ENCODE results near the gene ORM1.

Gene ORM1

DNA sequence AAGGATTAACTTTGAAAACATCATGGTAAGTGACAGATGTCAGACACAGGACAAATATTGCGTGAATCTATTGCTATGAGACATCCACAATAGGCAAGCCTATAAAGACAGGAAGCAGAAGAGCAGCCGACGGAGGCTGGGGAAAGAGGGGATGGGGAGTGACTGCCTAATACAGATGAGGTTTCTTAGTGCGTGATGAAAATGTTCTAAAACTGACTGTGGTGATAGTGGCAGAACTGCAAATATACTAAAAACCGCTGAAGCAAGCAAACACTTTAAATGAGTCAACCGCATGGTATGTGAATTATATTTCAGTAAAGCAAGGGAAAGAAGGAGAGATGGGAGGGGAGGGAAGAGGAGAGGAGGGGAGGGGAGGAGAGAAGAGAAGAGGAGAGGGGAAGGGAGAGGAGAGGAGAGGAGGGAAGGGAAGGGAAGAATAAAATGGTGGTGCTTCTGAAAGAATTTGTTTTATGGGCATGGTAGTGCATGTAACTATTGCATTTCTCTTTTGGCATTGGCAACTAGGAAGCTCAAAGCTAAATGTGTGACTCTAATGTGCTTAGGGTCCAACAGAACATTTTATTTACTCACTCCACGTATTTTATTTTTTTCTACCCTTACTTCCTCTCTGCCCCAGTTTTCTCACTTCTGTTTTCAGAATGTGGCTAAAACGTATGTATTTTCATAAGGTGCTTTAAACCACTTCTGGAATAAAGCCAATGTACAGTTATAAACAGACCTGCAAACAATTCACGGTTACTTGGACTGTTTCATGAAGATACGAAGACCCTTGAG is 43.6 kb downstream of the ORM1 start:
- no peak for DNase-seq (ENCODE audit: low read depth in 2 of 2)

DNA sequence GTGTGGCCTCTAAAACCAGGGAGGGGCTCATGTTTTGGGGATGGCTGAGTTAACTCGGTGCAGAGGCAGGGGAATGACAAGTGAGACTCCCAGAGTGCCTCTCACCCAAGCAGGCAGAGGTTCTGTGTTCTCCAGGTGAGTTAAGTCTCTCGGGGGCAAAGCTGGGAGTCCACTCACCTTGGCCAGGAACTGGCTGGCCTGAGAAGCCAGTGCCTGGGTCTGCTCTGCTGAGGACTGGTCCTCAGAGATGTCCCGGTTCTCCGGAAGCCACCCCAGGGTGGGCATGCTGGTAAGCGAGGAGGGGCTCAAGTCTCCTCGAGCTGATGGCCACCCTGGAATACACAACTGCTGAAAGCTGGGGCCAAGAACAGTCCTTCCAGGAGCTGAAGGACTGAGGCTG is 44.5 kb downstream of the ORM1 start:
- no peak for DNase-seq (ENCODE audit: low read depth in 2 of 2)

DNA sequence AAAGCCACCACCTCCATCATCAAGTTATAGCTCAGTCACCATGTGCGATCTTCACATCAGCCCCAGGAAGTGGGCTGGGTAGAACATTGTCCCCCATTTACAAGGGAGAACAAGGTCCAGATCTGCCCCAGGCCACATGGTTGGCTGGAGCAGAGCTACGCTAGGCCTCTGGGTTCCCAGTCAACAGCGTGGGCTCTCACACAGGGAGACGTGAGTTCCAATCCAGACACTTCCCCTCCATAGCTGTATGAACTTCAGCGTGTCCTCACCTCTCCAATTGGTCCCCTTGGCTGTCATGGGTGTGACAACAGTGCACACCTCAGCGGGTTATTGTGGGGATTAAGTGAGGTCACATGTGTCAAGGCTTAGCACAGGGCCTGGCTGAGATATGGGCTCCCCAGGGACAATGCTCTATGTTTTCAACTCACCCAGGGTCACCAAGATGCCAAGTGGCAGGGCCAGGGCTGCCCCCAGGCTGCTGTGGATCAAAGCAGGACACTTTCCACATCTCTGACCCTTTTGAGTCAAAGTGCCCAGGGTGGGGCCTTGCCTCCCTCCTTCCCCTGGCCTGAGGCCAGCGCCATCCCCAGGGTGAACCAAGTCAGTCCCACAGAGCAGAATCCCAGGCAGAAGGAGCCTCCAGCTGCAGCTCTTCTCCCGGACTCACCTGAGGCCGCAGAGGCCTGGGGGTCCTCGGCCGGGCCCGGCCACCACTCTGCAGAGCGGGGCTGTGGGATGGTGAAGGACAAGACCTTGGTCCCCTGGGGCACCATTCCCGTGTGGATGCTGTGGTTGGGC is 45.1 kb downstream of the ORM1 start:
- no peak for DNase-seq (ENCODE audit: low read depth in 2 of 2)

DNA sequence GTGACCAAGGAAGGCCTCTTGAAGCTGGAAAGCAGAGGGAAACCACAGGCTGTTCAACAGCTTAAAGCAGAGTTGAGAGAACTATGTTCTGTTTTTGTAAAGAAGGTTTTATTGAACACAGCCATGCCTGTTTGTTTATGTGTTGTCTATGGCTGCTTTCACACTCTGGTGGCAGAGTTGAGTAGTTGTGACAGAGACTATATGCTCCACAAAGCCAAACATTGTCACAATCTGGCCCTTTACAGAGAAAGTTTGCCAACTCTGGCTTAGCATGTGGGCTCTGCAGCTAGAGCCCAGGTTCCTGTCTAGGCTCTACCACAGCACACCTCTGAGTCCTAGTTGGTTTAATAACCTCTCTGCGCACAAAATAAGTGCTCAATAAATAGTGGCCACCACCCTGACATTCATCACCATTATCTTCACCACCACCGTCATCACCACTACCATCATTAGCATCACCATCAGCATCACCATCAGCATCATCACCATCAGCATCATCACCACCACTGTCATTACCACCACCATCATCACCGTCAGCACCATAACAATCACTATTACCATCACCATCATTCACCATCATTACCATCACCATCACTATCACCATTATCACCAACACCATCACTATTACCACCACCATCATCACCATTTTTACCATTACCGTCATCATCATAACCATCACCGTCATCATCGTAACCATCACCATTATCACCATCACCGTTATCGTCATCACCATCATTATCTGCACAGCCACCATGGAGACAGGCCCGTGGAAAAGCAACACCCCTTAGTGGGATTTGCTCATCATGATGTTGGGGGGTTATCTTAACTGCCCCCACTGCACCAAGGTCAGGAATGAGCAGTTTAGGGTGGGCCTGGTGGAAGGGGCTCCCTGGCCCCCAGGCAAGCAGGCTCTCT is 46.6 kb downstream of the ORM1 start:
- DNase-seq (ENCODE audit: low read depth in 2 of 2), result no peak

DNA sequence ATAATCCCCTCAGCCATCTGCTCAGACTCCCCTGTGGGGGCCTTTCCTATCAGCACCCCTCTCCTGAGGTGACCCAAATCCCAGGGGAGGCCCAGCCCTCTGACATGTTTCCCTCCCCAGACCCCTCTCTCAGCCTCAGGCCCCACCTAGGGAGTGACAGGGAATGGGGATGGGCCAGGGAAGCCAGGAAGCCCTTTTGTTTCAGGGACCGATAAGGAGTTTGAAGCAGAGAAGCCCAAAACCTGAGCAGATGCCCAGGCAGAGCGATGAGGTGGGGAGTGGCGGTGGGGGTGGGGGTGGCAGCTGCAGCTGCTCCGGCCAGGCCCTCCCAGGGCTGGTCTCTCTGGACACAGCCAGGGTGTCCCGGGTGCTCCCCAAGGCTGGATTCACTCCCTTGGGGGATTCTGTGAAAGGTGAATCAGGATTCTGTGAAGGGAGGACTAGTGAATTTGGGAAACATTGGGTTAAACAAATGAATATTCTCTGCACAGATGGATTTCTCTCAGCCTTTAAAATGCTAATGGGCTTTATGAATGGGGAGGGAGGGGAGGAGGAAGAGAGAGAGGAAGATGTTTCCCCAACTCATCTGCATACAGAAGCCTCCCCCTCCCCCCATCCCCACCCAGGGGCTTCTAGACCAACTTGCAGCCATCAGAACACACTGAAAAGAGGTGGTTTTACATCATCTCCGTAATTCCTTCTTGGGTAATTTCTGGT is 47.5 kb downstream of the ORM1 start:
- DNase-seq (ENCODE audit: low read depth in 2 of 2), result no peak

DNA sequence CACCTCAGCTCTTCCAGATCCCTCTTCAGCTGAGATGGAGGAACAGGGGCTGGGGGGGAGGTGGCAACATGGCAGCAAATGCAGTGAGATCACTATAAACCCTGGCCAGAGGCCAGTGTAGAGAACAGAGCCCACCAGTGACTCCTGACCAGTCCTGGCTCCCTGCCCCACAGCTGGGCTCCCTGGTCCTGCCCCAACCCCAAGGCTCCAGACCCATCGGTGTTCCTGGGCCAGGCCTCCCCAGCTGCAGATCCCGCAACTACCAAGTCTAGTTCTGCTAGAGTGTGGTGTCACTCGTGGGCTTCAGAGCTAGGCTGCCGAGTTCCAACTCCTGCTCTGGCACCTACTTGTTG is 48.0 kb downstream of the ORM1 start:
- no peak for DNase-seq (ENCODE audit: low read depth in 2 of 2)

DNA sequence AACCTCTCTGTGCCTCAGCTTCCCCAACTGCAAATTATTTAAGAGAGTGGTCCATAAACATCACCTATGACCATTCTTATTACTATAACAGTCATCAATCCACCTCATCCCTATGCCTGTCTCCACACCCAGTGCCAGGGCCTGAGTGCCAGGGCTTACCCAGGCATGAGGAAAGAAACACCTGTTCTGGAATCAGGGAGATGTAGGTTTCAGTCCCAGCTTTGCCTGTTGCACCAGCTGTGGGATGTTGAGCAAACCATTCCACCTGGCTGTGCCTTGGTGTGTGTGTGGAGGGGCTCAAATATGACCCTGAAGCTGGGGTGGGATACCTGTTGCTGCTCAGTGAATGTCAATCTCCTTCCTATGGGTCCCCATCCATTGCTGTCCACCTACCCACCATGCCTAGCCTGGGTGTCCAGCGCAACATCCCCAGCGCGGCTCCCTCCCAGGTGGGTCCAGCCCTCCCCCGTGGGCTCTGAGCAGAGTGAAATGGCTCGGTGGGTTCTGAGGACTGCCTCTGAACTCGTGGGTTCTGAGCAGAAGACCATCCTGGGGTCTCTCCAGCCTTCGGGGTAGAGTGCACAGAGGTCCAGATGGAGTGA is 48.5 kb downstream of the ORM1 start:
- no peak for DNase-seq (ENCODE audit: low read depth in 2 of 2)

DNA sequence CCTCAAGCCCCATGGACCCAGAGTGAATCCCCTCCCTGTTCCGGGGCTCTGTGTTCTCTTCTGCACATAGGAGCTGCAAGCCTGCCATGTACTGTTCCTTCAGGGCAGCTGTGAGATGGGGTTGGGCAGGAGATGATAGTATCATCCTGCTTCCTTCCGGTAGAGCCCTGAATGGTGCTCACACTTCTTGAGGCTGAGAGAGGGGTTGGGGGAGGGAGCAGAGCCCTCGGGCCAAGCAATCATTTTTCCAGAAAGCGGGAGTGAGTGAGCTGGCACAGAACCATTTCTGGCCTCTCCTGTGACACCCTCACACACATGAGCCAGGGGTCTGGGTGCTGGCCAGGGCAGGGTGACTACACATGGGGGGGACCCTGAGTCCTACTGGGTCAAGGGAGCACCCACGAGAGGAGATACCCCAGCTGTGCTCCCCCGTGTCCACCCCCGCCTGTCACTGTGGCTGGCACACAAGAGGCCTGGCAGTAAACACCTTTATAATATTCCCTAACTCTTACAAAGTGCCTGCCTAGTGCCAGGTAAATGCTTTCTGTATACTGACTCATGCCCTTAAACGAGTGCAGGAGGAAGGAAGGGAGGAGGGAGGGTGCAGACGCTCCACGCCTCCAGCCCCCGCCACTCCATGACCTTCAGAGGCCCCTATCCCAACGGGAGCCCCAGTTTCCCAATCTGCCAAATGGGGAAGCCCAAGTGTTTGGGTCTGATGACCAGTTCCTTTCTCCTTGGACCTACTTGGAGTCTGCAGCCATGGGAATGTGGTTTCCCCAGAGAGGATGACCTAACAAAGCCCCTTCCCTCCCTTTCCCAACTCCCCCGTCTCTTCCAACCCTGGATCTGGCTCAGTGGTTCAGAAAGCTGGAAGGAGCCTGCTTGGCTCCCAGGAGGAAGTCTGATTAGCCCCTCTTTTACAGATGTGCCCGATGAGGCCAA is 49.3 kb downstream of the ORM1 start:
- no peak for DNase-seq (ENCODE audit: low read depth in 2 of 2)

DNA sequence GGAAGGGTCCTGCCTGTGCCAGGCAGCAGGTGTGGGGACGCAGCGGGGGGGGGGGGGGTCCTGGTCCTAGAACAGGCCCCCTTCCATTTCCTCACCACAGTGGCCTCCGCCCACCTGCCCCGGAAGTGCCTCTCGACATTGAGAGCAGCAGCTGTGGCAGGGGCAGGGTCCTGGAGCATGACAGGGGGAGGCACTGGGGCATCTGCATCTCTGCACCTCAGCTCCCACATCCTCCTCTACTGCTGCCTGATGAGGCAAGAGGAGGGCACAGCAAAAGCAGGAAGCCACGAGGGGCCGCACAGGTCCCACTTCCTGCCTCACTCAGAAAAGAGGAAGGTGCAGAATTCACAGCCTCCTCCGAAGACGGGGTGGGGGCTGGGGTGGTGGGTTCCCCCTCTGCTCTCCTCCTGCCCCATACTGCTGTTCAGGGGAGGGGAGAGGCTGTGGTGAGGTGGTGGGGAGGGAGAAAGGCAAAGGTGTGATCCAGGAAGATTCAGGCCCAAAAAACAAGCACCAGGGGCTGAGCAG is 50.1 kb downstream of the ORM1 start:
- DNase-seq (ENCODE audit: low read depth in 2 of 2), result peak; percentile 50 to 73

DNA sequence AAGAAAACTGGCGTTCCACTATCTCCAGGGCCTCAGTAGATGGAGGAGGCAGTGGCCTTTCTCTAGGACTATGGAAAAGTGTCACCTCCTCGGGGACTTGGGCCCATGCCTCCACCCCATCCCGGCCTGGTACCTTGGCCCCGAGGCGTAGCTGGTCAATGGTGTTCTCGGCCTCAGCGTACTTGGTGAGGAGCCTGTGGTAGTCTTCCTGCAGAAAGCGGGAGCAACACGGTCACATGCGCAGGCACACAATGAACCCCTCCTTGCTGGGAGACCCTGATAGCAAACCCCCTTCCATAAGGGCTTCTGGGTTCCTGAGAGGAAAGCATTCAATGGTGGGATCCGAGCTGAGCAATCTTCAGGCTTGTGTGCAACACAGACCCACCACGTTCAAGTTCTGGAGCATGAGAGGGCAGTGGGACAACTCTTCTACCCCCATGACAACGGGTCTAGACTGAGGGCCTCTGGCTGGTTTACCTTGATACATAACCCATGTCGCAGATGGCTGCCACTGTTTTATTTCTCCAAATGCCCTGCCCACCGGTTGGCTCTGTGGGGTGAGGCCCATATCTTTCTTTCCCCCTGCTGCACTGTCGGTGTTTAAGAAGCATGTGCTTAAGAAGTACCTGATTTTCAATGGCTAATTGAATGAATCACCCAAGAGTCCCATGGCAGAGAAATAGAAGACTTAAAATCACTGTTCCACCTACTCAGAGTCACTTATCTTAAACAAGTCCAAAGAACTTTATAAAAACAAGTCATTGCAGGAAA is 51.2 kb downstream of the ORM1 start:
- DNase-seq (ENCODE audit: low read depth in 2 of 2), result no peak

DNA sequence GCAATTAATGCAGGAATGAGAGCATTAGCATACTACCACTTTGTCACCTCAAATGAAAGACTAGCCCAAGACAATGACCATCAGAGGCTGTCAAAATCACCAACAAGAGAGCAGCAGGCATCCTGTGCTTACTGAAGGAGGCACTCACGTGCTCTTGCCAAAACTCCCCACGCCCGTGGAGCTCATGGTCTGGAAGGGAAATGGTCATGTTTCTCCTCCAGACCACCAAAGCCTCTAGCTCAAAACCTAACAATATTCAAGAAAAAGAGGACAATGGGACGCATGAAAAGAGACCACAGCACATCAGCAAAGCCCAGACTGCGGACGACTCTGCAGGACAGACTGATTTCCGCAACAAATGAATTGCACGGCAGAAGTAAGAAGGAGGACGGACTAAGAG is 52.0 kb downstream of the ORM1 start:
- DNase-seq (ENCODE audit: low read depth in 2 of 2), result no peak

DNA sequence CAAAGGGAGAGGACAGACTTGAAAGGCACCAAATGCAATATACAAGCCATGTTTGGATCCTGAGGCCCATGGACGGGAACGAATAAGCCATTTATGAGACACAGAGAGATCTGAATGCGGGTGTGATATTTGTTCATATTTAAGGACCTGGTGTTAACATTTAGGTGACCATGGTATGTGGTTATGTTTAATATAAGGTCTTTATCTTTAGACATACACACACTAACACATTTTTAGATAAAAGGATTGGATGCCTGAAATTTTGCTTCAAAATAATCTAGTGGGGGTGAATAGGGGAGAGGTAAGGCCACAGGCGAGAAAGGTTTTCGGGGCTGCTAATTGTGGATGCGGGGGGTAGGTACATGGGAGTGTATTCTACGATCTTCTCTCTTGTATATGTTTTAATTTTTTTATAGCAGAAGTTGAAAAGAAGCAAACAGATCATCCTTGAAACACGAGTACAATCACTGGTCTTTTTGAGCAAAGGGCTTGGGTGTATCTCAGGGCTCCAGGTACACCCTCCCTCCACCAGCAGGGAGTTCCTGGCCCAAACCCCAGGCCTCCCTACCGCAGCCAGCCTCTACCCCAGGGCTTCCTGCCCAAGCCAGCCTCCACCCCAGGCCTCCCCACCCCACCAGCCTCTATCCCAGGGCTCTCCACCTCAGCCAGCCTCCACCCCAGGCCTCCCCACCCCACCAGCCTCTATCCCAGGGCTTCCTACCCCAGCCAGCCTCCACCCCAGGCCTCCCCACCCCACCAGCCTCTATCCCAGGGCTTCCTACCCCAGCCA is 52.7 kb downstream of the ORM1 start:
- no peak for DNase-seq (ENCODE audit: low read depth in 2 of 2)

Data from stimulated activated CD4-positive, alpha-beta T cell treated with anti-CD3 and anti-CD28 coated beads, Interleukin-4, amount 100 ng/mL, for 48 hours (primary cell).